Keratinocyte (primary cell): ENCODE results near the gene KCNQ2.

Experiments
- EZH2 ChIP-seq: IDR thresholded peaks from one replicate; pipeline ENCODE4 v1.6.1; 2012; ENCODE audit warnings: inconsistent platforms, mild to moderate bottlenecking, low read length, moderate library complexity
- TF ChIP-seq, protein P1 (sequence below), 3 experiments: IDR thresholded peaks in 1 of 3; conservative IDR thresholded peaks in 1 of 3; optimal IDR thresholded peaks in 1 of 3; 2 replicates in 2 of 3; 3 replicates in 1 of 3; pipeline versions ENCODE3 to v1.5.1; 2011; ENCODE audit warnings: low read length in 3 of 3, mild to moderate bottlenecking in 3 of 3, moderate library complexity in 2 of 3, control low read depth in 1 of 3, inconsistent platforms in 1 of 3; ENCODE audit not compliant: insufficient read depth in 2 of 3; ENCODE audit errors: extremely low read depth in 1 of 3

- no peak for TF ChIP-seq EZH2
- TF ChIP-seq, protein P1, sequence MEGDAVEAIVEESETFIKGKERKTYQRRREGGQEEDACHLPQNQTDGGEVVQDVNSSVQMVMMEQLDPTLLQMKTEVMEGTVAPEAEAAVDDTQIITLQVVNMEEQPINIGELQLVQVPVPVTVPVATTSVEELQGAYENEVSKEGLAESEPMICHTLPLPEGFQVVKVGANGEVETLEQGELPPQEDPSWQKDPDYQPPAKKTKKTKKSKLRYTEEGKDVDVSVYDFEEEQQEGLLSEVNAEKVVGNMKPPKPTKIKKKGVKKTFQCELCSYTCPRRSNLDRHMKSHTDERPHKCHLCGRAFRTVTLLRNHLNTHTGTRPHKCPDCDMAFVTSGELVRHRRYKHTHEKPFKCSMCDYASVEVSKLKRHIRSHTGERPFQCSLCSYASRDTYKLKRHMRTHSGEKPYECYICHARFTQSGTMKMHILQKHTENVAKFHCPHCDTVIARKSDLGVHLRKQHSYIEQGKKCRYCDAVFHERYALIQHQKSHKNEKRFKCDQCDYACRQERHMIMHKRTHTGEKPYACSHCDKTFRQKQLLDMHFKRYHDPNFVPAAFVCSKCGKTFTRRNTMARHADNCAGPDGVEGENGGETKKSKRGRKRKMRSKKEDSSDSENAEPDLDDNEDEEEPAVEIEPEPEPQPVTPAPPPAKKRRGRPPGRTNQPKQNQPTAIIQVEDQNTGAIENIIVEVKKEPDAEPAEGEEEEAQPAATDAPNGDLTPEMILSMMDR (optimal IDR thresholded peaks at IDR 0.05 in 1 of 3, IDR thresholded peaks at IDR 0.05 in 1 of 3, conservative IDR thresholded peaks at IDR 0.05 in 1 of 3; ENCODE audit: extremely low read depth in 1 of 3, insufficient read depth in 2 of 3, low read length in 3 of 3) = peak; percentile 65 to 89 (median 69)
These were observed 37.7 kb downstream of the KCNQ2 start for GRCh38 chr20:63434599-63435378.
